AG04450 (cell line): ENCODE results near the gene FRMD8. TPM values are rescaled to one million over a fixed set of nuclear protein-coding genes. Genes with fewer than 3 reads are reported as not detected.
A peak's percentile ranks its signal among the peaks of the same experiment; 100 is the strongest.

Experiments used
- CTCF ChIA-PET: fragments of 300-600, 350-600 bp; formaldehyde crosslinking; extraction: SDS; loops from one replicate; lab custom pipeline; 2022; ENCODE audit warnings: antibody characterized with exemption, inconsistent platforms; lab: Charles Lee
- POLR2A ChIA-PET: fragments of 350-600 bp; formaldehyde crosslinking; extraction: SDS; loops from one replicate; lab custom pipeline; 2021; ENCODE audit warnings: antibody characterized with exemption, inconsistent platforms; lab: Yijun Ruan, JAX
- DNase-seq: peaks from one replicate; pipeline ENCODE4 v3.0.0-alpha.2; 2011; ENCODE audit warnings: low read depth, low spot score
- H3K27ac ChIP-seq: one replicate; pipeline ENCODE4 v1.5.1; 2012; ENCODE audit warnings: low read depth, low read length, control low read depth
- H3K27me3 ChIP-seq: one replicate; pipeline ENCODE4 v1.6.0; 2012; ENCODE audit warnings: low read length; ENCODE audit not compliant: control insufficient read depth, insufficient read depth
- H3K4me3 ChIP-seq: 2 replicates; pipeline ENCODE4 v1.5.1; 2011; ENCODE audit warnings: mild to moderate bottlenecking, low read depth, low read length, control low read depth
- H3K9me3 ChIP-seq: 2 replicates; pipeline ENCODE4 v1.5.1; 2012; ENCODE audit warnings: low read length; ENCODE audit not compliant: control insufficient read depth, insufficient read depth
- polyA plus RNA-seq: library from polyadenylated mRNA; depleted of rRNA; stranded (reverse); fragments of >200 nt; gene quantifications from 2 replicates; pipeline ENCODE4 v1.2.3, GENCODE V29; 2011
- TF ChIP-seq, protein P1 (sequence below): IDR thresholded peaks from 2 replicates; pipeline ENCODE4 v1.5.1; 2011; ENCODE audit warnings: low read depth, low read length, control low read depth, inconsistent platforms

Gene FRMD8
- polyA plus RNA-seq, 1 experiment: 10.7 TPM

DNA sequence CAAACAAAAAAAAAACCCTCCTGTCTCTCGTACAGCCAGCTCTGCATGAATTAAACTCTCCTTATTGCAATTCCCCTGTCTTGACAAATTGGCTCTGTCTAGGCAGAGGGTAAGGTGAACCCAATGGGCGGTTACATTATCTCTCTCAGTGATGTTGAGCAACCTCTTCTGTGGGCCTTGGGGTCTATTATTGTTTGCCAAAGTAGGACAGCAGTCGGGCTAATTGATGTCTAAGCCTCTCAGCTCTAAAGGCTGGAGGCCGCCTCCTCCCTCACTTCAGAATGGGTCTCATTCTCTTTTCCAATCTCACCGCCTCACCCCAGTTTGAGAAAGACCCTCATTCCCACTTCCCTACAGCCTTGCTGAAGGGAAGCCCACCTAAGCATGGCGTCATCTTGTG is 2.7 kb upstream of the FRMD8 start:
- TF ChIP-seq, protein P1, sequence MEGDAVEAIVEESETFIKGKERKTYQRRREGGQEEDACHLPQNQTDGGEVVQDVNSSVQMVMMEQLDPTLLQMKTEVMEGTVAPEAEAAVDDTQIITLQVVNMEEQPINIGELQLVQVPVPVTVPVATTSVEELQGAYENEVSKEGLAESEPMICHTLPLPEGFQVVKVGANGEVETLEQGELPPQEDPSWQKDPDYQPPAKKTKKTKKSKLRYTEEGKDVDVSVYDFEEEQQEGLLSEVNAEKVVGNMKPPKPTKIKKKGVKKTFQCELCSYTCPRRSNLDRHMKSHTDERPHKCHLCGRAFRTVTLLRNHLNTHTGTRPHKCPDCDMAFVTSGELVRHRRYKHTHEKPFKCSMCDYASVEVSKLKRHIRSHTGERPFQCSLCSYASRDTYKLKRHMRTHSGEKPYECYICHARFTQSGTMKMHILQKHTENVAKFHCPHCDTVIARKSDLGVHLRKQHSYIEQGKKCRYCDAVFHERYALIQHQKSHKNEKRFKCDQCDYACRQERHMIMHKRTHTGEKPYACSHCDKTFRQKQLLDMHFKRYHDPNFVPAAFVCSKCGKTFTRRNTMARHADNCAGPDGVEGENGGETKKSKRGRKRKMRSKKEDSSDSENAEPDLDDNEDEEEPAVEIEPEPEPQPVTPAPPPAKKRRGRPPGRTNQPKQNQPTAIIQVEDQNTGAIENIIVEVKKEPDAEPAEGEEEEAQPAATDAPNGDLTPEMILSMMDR: no peak
- no peaks in the 10 kb centered on the region; the same call in 1 of the 2 replicates for H3K9me3 ChIP-seq
- H3K27me3 ChIP-seq: no peaks in the 10 kb centered on the region
- H3K4me3 ChIP-seq: no peak overlapping the region
- DNase-seq: no peak
- peak overlapping the region; percentile 99 for H3K27ac ChIP-seq
- ChIA-PET CTCF (interaction anchor here (1.0 to 1.9 kb wide), 2 partner anchors 32 to 158 kb away, joined by 3 to 7 read pairs; no protein-coding TSS in a partner anchor), POLR2A (interaction anchor here (0.9 to 5.2 kb wide), 2 partner anchors 39 to 116 kb away, joined by 4 to 50 read pairs; partner anchors contain the start of gene NEAT1)

DNA sequence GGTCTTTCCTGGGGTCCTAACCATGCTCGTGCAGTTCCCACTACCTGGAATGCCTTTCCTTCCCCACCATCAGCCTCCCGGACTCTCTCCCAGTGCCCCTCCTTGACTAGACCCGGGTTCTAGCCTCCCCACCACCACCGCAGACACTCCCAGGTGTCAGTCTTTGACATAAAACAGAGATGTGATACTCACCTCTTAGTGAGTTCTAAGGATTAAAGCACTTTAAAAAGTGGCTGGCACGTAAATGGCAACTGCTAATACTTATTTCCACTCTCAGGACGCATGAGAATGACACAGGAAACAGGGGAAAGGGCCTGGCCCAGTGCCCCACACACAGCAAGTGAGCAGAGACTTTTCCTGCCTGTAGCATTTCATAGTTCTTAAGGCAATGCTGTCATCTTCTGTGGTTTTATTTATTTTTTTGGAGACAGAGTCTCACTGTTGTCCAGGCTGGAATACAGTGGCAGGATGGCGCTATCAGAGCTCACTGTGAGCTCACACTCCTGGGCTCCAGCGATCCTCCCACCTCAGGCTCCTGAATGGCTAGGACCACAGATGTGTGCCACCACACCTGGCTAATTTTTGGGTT is 2.0 kb upstream of the FRMD8 start:
- no peak overlapping the region for H3K4me3 ChIP-seq
- ChIA-PET CTCF (interaction anchor here (0.5 to 1.0 kb wide), 2 partner anchors 157 to 188 kb away, joined by 3 to 5 read pairs; partner anchors contain the start of gene FAM89B), POLR2A (interaction anchor here (0.9 to 5.2 kb wide), 2 partner anchors 38 to 39 kb away, joined by 3 to 50 read pairs; partner anchors contain the start of gene NEAT1)
- TF ChIP-seq, protein P1: no peak
- H3K27ac ChIP-seq: peak overlapping the region; percentile 99
- H3K27me3 ChIP-seq: no peaks in the 10 kb centered on the region
- no peaks in the 10 kb centered on the region; the same call in 1 of the 2 replicates for H3K9me3 ChIP-seq
- no peak for DNase-seq

DNA sequence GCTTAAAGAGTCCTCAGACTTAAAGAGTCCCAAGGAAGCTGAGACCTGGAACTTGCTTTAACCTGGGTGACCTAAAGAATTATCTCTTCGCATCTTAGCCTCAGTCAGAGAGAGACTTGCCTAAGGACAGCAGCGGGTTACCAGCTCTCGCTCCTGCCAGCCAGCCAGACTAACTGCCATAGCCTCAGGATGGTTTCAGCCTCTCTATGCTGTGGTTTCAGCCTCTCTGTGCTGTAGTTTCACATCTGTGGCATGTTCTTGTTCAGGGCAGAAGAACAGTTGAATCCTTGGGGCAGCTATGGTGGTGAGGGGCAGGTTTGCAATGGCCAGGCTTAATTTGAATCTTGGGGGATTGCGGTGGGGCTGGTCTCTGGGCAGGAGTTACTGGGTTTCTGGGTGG is 2.3 kb downstream of the FRMD8 start:
- TF ChIP-seq, protein P1: no peak
- no peaks in the 10 kb centered on the region for H3K27me3 ChIP-seq
- no peaks in the 10 kb centered on the region; the same call in 1 of the 2 replicates for H3K9me3 ChIP-seq
- ChIA-PET CTCF (interaction anchor here (0.5 kb wide), 1 partner anchor 44 kb away, joined by 3 read pairs; no protein-coding TSS in a partner anchor), POLR2A (interaction anchor here (0.6 to 1.2 kb wide), 3 partner anchors 28 to 119 kb away, joined by 3 to 4 read pairs (median 3); partner anchors contain the start of gene NEAT1)
- no peak overlapping the region for H3K4me3 ChIP-seq
- peak overlapping the region; percentile 47 for H3K27ac ChIP-seq
- DNase-seq: no peak

DNA sequence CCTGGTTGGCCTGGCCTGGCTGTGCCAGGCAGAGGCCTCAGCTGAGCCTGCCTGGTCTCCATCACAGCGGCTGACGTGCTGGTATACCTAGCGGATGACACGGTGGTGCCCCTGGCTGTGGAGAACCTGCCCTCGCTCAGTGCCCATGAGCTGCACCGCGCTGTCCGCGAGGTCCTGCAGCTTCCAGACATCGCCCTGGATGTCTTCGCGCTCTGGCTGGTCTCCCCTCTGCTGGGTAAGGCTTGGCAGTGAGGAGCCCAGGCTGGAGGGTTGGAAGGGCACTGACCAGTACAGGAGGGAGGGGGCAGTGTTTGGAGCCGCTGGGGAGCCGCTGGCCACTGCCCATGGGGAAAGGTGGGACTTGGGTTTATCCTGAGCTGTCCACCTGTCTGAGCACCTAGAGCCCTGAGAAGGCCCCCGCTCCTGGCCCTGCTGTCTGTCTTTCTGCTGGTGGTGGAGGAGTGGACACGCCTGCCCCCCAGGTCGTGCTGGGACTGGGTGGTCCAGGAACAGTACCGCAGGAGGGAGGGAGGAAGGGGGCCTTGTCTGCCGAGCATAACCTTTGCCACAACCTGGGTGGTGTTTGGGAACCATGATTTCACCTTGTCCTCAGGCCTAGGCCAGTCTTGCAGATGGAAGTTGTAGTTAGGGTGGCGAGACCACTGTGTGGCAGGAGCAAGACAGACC is 3.0 kb downstream of the FRMD8 start:
- H3K27ac ChIP-seq: no peak overlapping the region
- H3K9me3 ChIP-seq: no peaks in the 10 kb centered on the region; the same call in 1 of the 2 replicates
- H3K27me3 ChIP-seq: no peaks in the 10 kb centered on the region
- H3K4me3 ChIP-seq: no peak overlapping the region
- no peak for DNase-seq
- CTCF ChIA-PET: interaction anchor here (0.6 to 3.2 kb wide), 2 partner anchors 26 to 41 kb away, joined by 3 to 18 read pairs; no protein-coding TSS in a partner anchor
- TF ChIP-seq, protein P1: no peak
- POLR2A ChIA-PET: interaction anchor here (0.5 to 1.2 kb wide), 2 partner anchors 8 to 27 kb away, joined by 3 to 4 read pairs; no protein-coding TSS in a partner anchor
